PC-9 (cell line): ENCODE data around the gene CPNE4. TPM values are rescaled to one million over a fixed set of nuclear protein-coding genes. Genes with fewer than 3 reads are reported as not detected.

Experiments
- BruUV-seq: library from RNA; stranded (reverse); fragments of 400-500 nt; replicated peaks from 2 replicates; lab custom pipeline; 2021; lab: Mats Ljungman, UMichigan
- CTCF ChIA-PET: fragments of 300-600 bp; sonication (Branson Sonifier 250); formaldehyde crosslinking; loops from one replicate; lab custom pipeline; 2022; ENCODE audit warnings: antibody characterized with exemption; lab: Charles Lee
- POLR2A ChIA-PET: fragments of 300-600 bp; sonication (Branson Sonifier 250); formaldehyde crosslinking; loops from one replicate; lab custom pipeline; 2022; ENCODE audit warnings: antibody characterized with exemption; ENCODE audit not compliant: unreplicated experiment; lab: Charles Lee
- DNase-seq, 2 experiments: peaks; one replicate each; pipeline versions ENCODE4 v3.0.0 to v3.0.0-alpha.2; 2015 to 2022; ENCODE audit warnings: mixed read lengths in 1 of 2
- H2AFZ ChIP-seq: fragments of 200-600 bp; sonication (generic); 2 replicates; pipeline ENCODE4 v1.8.1; 2017; ENCODE audit warnings: antibody characterized with exemption
- H3F3A ChIP-seq: fragments of 200-600 bp; sonication (generic); 2 replicates; pipeline ENCODE4 v1.8.1; 2017; ENCODE audit warnings: antibody characterized with exemption, mild to moderate bottlenecking, low read depth; ENCODE audit not compliant: insufficient read depth
- H3K27ac ChIP-seq: fragments of 200-600 bp; sonication (generic); 2 replicates; pipeline ENCODE4 v1.6.1; 2016; ENCODE audit warnings: mixed run types
- H3K27me3 ChIP-seq: fragments of 200-600 bp; sonication (generic); 2 replicates; pipeline ENCODE4 v1.6.1; 2016; ENCODE audit warnings: low read depth, mixed run types; ENCODE audit not compliant: insufficient read depth
- H3K36me3 ChIP-seq: fragments of 200-600 bp; sonication (generic); 2 replicates; pipeline ENCODE4 v1.6.1; 2016; ENCODE audit warnings: low read depth, mixed run types
- H3K4me1 ChIP-seq: fragments of 200-600 bp; sonication (generic); replicated peaks from 2 replicates; pipeline ENCODE4 v1.6.1; 2016; ENCODE audit warnings: mixed run types; ENCODE audit not compliant: insufficient read depth
- H3K4me2 ChIP-seq: fragments of 200-600 bp; sonication (generic); 2 replicates; pipeline ENCODE4 v1.6.1; 2017; ENCODE audit warnings: mixed run types
- H3K4me3 ChIP-seq: fragments of 200-600 bp; sonication (generic); 2 replicates; pipeline ENCODE4 v1.6.1; 2016; ENCODE audit warnings: mixed run types
- H3K79me2 ChIP-seq: fragments of 200-600 bp; sonication (generic); 2 replicates; pipeline ENCODE4 v1.6.1; 2017; ENCODE audit warnings: low read depth, mixed run types
- H3K9me2 ChIP-seq: fragments of 200-600 bp; sonication (generic); 2 replicates; pipeline ENCODE4 v1.8.1; 2017; ENCODE audit warnings: mild to moderate bottlenecking; ENCODE audit not compliant: insufficient read depth
- H3K9me3 ChIP-seq: fragments of 200-600 bp; sonication (generic); 2 replicates; pipeline ENCODE4 v1.8.1; 2016; ENCODE audit warnings: low read depth; ENCODE audit not compliant: insufficient read depth
- H4K20me1 ChIP-seq: fragments of 200-600 bp; sonication (generic); 2 replicates; pipeline ENCODE4 v1.8.1; 2017; ENCODE audit not compliant: insufficient read depth
- CTCF ChIP-seq: fragments of 200-600 bp; sonication (generic); conservative IDR thresholded peaks from 2 replicates; pipeline ENCODE4 v1.6.1; 2017; ENCODE audit warnings: mixed run types, antibody characterized with exemption, mild to moderate bottlenecking, moderate library complexity
- EZH2 ChIP-seq: fragments of 200-600 bp; sonication (generic); IDR thresholded peaks from 2 replicates; pipeline ENCODE4 v1.8.0; 2017; ENCODE audit warnings: antibody characterized with exemption, low read depth
- intact Hi-C: fragments of 100-400 bp; cut with micrococcal nuclease; formaldehyde crosslinking; loops from one replicate; pipeline ENCODE4 v1.10.0; 2022; ENCODE audit not compliant: unreplicated experiment
- total RNA-seq: library from RNA; stranded (reverse); gene quantifications from 2 replicates; pipeline ENCODE4 v1.2.3, GENCODE V29; 2021

The CPNE4 gene
- total RNA-seq, 1 experiment from 2014 or later = 0.22 TPM

GRCh38 chr3:131622726-131623125 lies 412.1 kb downstream of the CPNE4 start:
- POLR2A ChIA-PET = interaction anchor here (0.6 kb wide), 1 partner anchor 571 kb away, joined by 3 read pairs; no protein-coding TSS in a partner anchor
- CTCF ChIA-PET = no interaction called here
- Histone ChIP-seq H3K27ac (no peak overlapping the region), H3K4me1 (no peaks in the 10 kb centered on the region), H2AFZ (no peak overlapping the region), H3K79me2 (no peaks in the 10 kb centered on the region), H3K9me3 (no peaks in the 10 kb centered on the region), H3K9me2 (no peaks in the 10 kb centered on the region), H3F3A (no peaks in the 10 kb centered on the region), H3K27me3 (no peaks in the 10 kb centered on the region), H3K4me3 (no peak overlapping the region), H4K20me1 (no peaks in the 10 kb centered on the region), H3K36me3 (no peaks in the 10 kb centered on the region), H3K4me2 (no peak overlapping the region)
- BruUV-seq = no TSS peak
- TF ChIP-seq EZH2 (no peak), CTCF (no peak)
- intact Hi-C loops = no loop called here
- DNase-seq = no peak

GRCh38 chr3:131620977-131621376 lies 413.8 kb downstream of the CPNE4 start:
- Histone ChIP-seq H3K4me2 (no peak overlapping the region), H3K27me3 (no peaks in the 10 kb centered on the region), H2AFZ (no peak overlapping the region), H3K79me2 (no peaks in the 10 kb centered on the region), H3K9me2 (no peaks in the 10 kb centered on the region), H3K36me3 (no peaks in the 10 kb centered on the region), H3K4me3 (no peak overlapping the region), H3K4me1 (no peaks in the 10 kb centered on the region), H3F3A (no peaks in the 10 kb centered on the region), H4K20me1 (no peaks in the 10 kb centered on the region), H3K27ac (no peak overlapping the region), H3K9me3 (no peaks in the 10 kb centered on the region)
- POLR2A ChIA-PET = interaction anchor here (0.6 kb wide), 1 partner anchor 398 kb away, joined by 3 read pairs; no protein-coding TSS in a partner anchor
- CTCF ChIA-PET = no interaction called here
- intact Hi-C loops = no loop called here
- DNase-seq = no peak
- no peak for TF ChIP-seq EZH2
- no peak for TF ChIP-seq CTCF
- BruUV-seq = no TSS peak

- Histone ChIP-seq H3K27ac (no peak overlapping the region), H3K36me3 (no peaks in the 10 kb centered on the region), H3K27me3 (no peaks in the 10 kb centered on the region), H3K79me2 (no peaks in the 10 kb centered on the region), H4K20me1 (no peaks in the 10 kb centered on the region), H3K9me2 (no peaks in the 10 kb centered on the region), H3K9me3 (no peaks in the 10 kb centered on the region), H3K4me2 (no peak overlapping the region), H3K4me1 (no peaks in the 10 kb centered on the region), H3F3A (no peaks in the 10 kb centered on the region), H2AFZ (no peak overlapping the region), H3K4me3 (no peak overlapping the region)
- no TSS peak for BruUV-seq
- TF ChIP-seq CTCF (no peak), EZH2 (no peak)
- no peak for DNase-seq
- intact Hi-C loops = no loop called here
- ChIA-PET POLR2A (no interaction called here), CTCF (no interaction called here)
These were observed 415.0 kb downstream of the CPNE4 start for GRCh38 chr3:131619821-131620220.
